ENCODE data around the gene CDK8. TPM values are rescaled to one million over a fixed set of nuclear protein-coding genes. Genes with fewer than 3 reads are reported as not detected.

CDK8 gene
- total RNA-seq, 2 experiments from 2014 or later = 14.6 to 15.0 TPM

DNA sequence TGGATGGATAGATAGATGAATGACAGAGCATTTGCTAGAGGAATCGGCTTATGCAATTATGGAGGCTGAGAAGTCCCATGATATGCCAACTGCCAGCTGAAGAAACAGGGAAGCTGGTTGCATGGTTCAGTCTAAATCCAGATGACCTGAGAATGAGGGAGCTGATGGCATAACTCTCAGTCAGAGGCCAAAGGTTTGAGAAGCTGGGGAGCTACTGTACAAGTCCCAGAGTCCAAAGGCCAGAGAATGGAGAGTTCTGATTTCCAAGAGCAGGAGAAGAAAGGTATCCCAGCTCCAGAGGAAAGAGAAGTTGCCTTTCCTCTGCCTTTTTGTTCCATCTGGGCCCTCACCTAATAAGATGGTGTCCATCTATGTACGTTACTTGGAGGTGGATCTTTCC lies 108.3 kb downstream of the CDK8 start:
- POLR2A ChIA-PET = no interaction called here
- Mint-ChIP-seq H3K4me3 (no peak overlapping the region), H3K4me1 (ENCODE audit: low read depth) (no peaks in the 10 kb centered on the region), H3K9me3 (no peaks in the 10 kb centered on the region), H3K27ac (no peak overlapping the region), H3K36me3 (peaks cover 13% of the 10 kb centered on the region), H3K27me3 (no peaks in the 10 kb centered on the region)
- no peak for DNase-seq
- intact Hi-C loops (cut with micrococcal nuclease) = no loop called here
- CTCF ChIA-PET = no interaction called here

DNA sequence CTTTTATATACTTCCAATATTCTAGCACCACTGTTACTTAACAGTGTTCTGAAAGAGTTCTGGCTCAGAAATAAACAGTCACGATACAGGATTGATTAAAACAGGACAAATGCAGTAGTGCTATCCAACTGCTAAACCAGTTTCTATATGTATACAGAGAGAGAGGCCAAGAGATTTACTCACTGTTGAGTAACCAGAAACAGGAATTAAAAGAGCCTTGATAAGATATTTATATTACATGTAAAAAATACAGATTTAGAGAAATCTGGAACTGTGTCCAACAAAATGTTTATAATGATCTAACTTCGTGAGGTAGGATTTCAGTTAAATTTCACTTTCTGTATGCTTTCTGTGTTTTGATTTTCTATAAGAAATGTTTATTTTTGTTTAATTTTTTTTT lies 116.6 kb downstream of the CDK8 start:
- DNase-seq = no peak
- intact Hi-C loops (cut with micrococcal nuclease) = no loop called here
- no peak overlapping the region for H3K4me3 Mint-ChIP-seq
- ChIA-PET CTCF (no interaction called here), POLR2A (no interaction called here)
- H3K9me3 Mint-ChIP-seq = no peaks in the 10 kb centered on the region
- no peaks in the 10 kb centered on the region for H3K27me3 Mint-ChIP-seq
- peaks cover 3% of the 10 kb centered on the region for H3K4me1 Mint-ChIP-seq (ENCODE audit: low read depth)
- no peaks in the 10 kb centered on the region for H3K36me3 Mint-ChIP-seq
- no peak overlapping the region for H3K27ac Mint-ChIP-seq

DNA sequence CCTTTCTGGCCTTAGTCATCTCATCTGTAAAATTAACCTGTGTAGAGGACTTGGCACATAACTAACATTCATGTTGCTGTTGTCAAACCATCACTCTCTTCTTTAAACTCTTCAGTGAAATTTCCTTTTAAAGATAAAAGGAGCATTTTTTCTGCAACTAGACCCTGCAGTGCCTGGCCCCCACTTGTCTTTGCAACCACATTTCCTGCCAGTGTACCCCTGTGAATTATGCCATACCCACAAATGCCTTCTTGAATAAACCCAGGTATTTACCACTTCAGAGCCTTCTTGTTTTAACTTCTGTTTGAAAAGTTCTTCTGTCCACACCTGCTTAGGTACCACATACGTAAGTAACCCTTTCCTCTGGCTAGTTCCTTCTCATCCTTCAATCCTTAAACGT lies 118.8 kb downstream of the CDK8 start:
- ChIA-PET CTCF (interaction anchor here (1.1 kb wide), 1 partner anchor 70 kb away, joined by 3 read pairs; no protein-coding TSS in a partner anchor), POLR2A (no interaction called here)
- Mint-ChIP-seq H3K4me3 (no peak overlapping the region), H3K36me3 (no peaks in the 10 kb centered on the region), H3K27me3 (no peaks in the 10 kb centered on the region), H3K27ac (no peak overlapping the region), H3K4me1 (ENCODE audit: low read depth) (peaks cover 3% of the 10 kb centered on the region), H3K9me3 (no peaks in the 10 kb centered on the region)
- no peak for DNase-seq
- intact Hi-C loops (cut with micrococcal nuclease) = no loop called here

DNA sequence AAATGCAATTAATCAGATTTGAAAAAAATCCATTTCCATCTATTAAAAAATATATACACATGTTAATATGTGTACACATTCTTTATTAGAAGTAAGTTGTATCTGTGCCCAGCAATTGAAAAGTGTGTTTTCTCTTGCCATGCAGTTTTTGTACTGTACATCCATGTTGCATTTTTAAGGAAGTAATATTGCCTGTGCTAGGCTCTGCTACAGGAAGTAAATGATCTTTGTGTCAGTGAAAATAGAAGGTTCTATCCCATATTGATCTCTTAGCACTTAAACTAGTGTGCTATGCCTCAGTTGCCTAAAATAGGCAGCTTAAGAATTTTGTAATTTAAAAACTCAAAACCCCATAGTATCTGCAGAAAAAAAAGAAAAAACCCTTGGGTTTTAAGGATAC lies 122.5 kb downstream of the CDK8 start:
- POLR2A ChIA-PET = no interaction called here
- H3K4me1 Mint-ChIP-seq (ENCODE audit: low read depth) = peaks cover 5% of the 10 kb centered on the region
- no peak for DNase-seq
- no peak overlapping the region for H3K27ac Mint-ChIP-seq
- H3K27me3 Mint-ChIP-seq = no peaks in the 10 kb centered on the region
- H3K4me3 Mint-ChIP-seq = no peak overlapping the region
- no peaks in the 10 kb centered on the region for H3K36me3 Mint-ChIP-seq
- CTCF ChIA-PET = interaction anchor here (1.1 to 1.2 kb wide), 3 partner anchors 114 to 322 kb away, joined by 3 to 4 read pairs (median 3); no protein-coding TSS in a partner anchor
- no peaks in the 10 kb centered on the region for H3K9me3 Mint-ChIP-seq
- intact Hi-C loops (cut with micrococcal nuclease) = no loop called here

DNA sequence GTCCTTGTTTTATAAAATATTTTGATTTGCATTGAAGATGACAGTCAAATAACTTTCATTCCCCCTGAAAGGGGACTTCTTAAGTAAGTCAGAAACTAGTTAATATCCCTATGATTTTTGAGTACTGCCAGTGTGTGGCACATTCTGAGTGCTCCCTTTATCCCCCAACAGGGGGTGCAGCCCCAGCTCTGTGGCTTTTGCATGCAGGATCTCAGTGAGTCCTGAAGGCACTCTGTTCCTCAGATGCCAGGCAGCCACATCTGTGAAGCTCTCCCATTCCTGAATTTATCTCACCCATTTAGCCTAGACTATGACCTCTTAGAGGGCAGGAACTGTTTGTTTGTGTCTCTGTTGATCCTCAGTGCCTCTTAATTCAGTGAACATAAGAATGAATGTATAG lies 123.1 kb downstream of the CDK8 start:
- POLR2A ChIA-PET = no interaction called here
- Mint-ChIP-seq H3K4me1 (ENCODE audit: low read depth) (peaks cover 5% of the 10 kb centered on the region), H3K27ac (no peak overlapping the region), H3K4me3 (no peak overlapping the region), H3K36me3 (no peaks in the 10 kb centered on the region), H3K27me3 (no peaks in the 10 kb centered on the region), H3K9me3 (no peaks in the 10 kb centered on the region)
- intact Hi-C loops (cut with micrococcal nuclease) = no loop called here
- no peak for DNase-seq
- CTCF ChIA-PET = interaction anchor here (1.1 to 1.2 kb wide), 3 partner anchors 115 to 321 kb away, joined by 3 to 4 read pairs (median 3); no protein-coding TSS in a partner anchor

DNA sequence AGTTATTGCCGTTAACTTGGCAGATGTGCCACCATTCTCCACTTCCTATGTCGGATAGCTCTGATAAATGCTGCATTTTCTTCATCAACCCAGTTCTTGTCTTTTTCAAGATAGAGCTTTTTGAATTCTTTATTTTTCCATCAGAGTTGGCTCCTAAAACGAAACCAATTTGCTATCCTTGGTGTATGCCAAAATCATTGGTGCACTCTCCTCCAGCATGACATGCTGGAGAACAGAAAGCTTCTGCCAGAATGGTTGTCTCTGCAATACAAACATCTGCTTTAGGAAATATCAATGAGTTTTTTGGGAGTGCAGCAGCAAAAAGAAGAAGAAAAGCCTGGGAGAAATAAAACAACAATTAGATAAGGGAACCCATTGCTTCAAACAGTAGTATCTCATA lies 124.2 kb downstream of the CDK8 start:
- ChIA-PET CTCF (no interaction called here), POLR2A (no interaction called here)
- no peak for DNase-seq
- intact Hi-C loops (cut with micrococcal nuclease) = no loop called here
- H3K36me3 Mint-ChIP-seq = no peaks in the 10 kb centered on the region
- H3K4me1 Mint-ChIP-seq (ENCODE audit: low read depth) = peaks cover 3% of the 10 kb centered on the region
- no peak overlapping the region for H3K4me3 Mint-ChIP-seq
- H3K27ac Mint-ChIP-seq = no peak overlapping the region
- H3K27me3 Mint-ChIP-seq = no peaks in the 10 kb centered on the region
- H3K9me3 Mint-ChIP-seq = no peaks in the 10 kb centered on the region

DNA sequence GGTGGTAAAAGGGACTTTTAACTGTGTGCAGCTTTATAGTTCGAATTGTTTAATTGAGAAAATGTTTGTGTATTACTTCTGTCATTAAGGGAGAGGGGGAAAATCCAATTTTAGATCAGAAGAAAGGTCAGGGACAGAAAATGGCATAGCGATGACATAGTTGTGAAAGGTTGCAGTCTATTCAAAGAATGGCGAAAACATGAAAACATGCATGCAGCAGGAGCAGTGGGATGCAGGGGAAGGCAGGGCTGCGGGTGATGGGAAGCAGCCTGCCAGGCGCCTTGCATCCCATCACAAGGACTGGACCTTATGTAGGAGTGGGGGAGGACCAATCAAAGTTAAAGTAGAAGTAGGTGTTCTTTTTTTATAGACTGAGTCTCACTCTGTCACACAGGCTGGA lies 125.9 kb downstream of the CDK8 start:
- H3K27ac Mint-ChIP-seq = no peak overlapping the region
- no peaks in the 10 kb centered on the region for H3K9me3 Mint-ChIP-seq
- CTCF ChIA-PET = no interaction called here
- intact Hi-C loops (cut with micrococcal nuclease) = no loop called here
- POLR2A ChIA-PET = no interaction called here
- H3K4me1 Mint-ChIP-seq (ENCODE audit: low read depth) = peaks cover 3% of the 10 kb centered on the region
- DNase-seq = no peak
- no peak overlapping the region for H3K4me3 Mint-ChIP-seq
- no peaks in the 10 kb centered on the region for H3K36me3 Mint-ChIP-seq
- no peaks in the 10 kb centered on the region for H3K27me3 Mint-ChIP-seq

DNA sequence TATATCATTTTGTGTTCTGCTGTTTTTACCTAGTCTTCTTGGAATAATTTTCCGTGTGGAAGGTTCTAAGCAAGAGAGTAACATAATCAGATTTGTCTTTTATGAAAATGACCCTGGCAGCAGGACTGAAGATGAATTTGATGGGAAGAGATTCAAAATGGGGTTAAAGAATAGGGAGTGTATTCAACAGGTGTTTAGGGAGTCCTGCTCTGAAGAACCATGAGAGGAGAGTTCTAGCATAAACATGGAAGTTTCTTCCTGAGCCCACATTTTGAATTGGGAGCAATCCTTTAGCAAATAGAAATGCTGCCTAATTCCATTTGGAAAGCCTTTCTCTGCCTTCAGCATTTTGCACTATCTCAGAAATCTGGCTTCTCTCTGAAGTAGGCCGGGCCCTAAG lies 127.0 kb downstream of the CDK8 start:
- Mint-ChIP-seq H3K9me3 (no peaks in the 10 kb centered on the region), H3K4me3 (no peak overlapping the region), H3K4me1 (ENCODE audit: low read depth) (peaks cover 3% of the 10 kb centered on the region), H3K27me3 (no peaks in the 10 kb centered on the region), H3K27ac (no peak overlapping the region), H3K36me3 (peaks cover under 1% of the 10 kb centered on the region)
- intact Hi-C loops (cut with micrococcal nuclease) = no loop called here
- no peak for DNase-seq
- CTCF ChIA-PET = no interaction called here
- POLR2A ChIA-PET = no interaction called here

DNA sequence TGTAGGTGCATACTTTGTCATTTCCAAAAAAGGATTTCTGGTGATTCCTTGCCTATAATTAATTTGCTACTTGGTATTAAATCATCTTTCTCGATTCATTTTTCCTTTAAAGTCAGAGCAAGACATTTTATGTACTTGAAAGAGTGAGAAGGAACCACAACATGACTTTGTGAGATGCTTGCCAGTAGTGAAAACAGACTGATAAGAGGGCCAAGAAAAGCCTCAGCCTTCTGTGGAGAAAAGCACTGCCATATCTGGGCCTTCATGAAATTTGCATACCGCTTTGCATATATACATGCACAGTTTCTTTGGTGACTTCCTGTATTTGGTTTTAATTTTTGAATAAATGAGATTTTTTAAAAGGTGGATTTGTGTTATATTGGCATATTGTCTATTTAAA lies 128.4 kb downstream of the CDK8 start:
- Mint-ChIP-seq H3K27me3 (no peaks in the 10 kb centered on the region), H3K9me3 (no peaks in the 10 kb centered on the region), H3K4me3 (no peak overlapping the region), H3K36me3 (peaks cover 10% of the 10 kb centered on the region), H3K27ac (no peak overlapping the region), H3K4me1 (ENCODE audit: low read depth) (peaks cover 3% of the 10 kb centered on the region)
- ChIA-PET CTCF (no interaction called here), POLR2A (no interaction called here)
- DNase-seq = no peak
- intact Hi-C loops (cut with micrococcal nuclease) = no loop called here

DNA sequence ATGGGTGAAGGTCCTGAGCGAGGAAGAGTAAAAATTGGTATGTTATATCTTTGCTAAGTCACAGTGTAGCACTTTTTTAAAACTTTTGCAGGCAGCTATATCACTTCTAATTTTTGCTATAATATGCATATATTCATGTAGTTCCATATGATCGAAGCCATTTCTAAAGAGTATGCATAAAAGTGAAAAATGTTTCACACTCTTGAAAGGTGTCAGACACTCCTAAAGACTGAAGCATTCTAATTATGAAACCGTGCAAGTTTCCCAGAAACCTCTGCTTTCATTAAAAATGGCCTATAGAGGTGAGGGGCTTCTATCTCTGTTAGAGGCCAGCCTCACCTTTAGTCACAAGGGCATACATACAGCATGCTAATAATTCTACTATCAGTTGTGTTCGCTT lies 128.9 kb downstream of the CDK8 start:
- Mint-ChIP-seq H3K4me1 (ENCODE audit: low read depth) (peaks cover 3% of the 10 kb centered on the region), H3K36me3 (peaks cover 10% of the 10 kb centered on the region), H3K27me3 (no peaks in the 10 kb centered on the region), H3K9me3 (no peaks in the 10 kb centered on the region), H3K27ac (no peak overlapping the region), H3K4me3 (no peak overlapping the region)
- ChIA-PET CTCF (no interaction called here), POLR2A (no interaction called here)
- intact Hi-C loops (cut with micrococcal nuclease) = no loop called here
- no peak for DNase-seq

DNA sequence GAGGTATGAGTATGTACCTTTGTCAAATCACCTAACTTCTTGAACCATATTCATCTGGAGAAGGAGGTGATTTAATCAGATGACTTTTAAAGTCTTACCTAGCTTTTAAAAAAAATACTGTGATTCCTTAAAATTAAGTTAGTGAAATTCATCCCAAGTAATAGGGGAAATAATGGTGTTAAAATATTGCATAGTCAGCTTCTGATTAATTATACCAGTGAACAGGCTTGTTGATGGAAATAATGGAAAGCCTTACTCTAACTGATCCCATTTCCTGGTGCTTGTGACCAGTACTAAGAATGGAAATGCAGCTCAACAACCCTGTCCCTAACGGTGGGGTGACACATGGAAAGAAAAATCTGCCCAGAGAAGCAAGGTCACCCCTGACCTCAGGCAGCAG lies 130.7 kb downstream of the CDK8 start:
- intact Hi-C loops (cut with micrococcal nuclease) = no loop called here
- ChIA-PET POLR2A (no interaction called here), CTCF (interaction anchor here (0.7 to 1.3 kb wide), 3 partner anchors 10 to 1209 kb away, joined by 3 read pairs; no protein-coding TSS in a partner anchor)
- Mint-ChIP-seq H3K36me3 (peaks cover 10% of the 10 kb centered on the region), H3K4me3 (no peak overlapping the region), H3K9me3 (no peaks in the 10 kb centered on the region), H3K27ac (no peak overlapping the region), H3K4me1 (ENCODE audit: low read depth) (peaks cover 3% of the 10 kb centered on the region), H3K27me3 (no peaks in the 10 kb centered on the region)
- DNase-seq = no peak

DNA sequence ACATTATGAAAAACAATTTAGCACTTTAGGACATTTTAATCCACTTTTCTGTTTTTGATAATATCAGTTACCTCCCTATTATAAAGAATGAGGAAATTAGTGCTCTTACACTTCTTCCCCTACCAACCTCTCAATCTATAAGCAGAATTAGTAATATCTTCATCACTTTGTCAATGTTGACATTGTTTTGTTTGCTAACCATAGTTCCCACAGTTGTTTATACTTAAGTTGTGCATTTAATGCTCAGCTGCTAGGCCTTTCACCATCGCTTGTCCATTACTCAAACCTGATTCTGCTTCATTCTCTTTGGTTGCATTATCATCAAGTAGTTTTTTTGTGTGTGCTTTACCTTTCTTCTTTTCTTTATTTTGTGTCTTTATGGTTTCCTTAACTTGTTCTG lies 132.1 kb downstream of the CDK8 start:
- intact Hi-C loops (cut with micrococcal nuclease) = no loop called here
- CTCF ChIA-PET = no interaction called here
- H3K4me3 Mint-ChIP-seq = no peak overlapping the region

DNA sequence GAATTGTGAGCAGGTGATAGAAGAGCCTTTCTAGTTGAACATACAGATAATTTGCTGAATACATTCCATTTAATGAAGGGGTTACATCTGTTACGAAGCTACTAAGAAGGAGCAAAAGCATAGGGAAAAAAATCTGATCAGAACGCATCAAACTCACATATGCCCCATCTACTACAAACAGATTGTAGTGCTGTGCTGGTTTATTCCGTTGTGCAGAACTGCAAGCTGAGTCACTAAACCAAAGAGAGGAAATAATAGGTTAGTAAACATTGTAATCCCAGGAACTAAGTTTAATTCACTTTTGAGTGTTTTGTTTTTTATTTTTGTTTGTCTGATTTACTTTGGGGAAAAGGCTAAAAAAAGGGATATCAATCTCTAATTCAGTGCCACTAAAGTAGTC lies 136.3 kb downstream of the CDK8 start:
- Mint-ChIP-seq H3K4me3 (no peak overlapping the region), H3K4me1 (ENCODE audit: low read depth) (no peaks in the 10 kb centered on the region), H3K27ac (no peak overlapping the region), H3K27me3 (no peaks in the 10 kb centered on the region), H3K9me3 (no peaks in the 10 kb centered on the region), H3K36me3 (peaks cover 17% of the 10 kb centered on the region)
- DNase-seq = no peak
- CTCF ChIA-PET = interaction anchor here (0.8 kb wide), 1 partner anchor 205 kb away, joined by 3 read pairs; no protein-coding TSS in a partner anchor
- intact Hi-C loops (cut with micrococcal nuclease) = no loop called here
- POLR2A ChIA-PET = interaction anchor here (1.0 kb wide), 1 partner anchor 20 kb away, joined by 3 read pairs; no protein-coding TSS in a partner anchor

More for the DNA sequence above, 132.1 kb downstream of the CDK8 start:
- Mint-ChIP-seq H3K27ac (no peak overlapping the region), H3K36me3 (peaks cover 15% of the 10 kb centered on the region), H3K27me3 (no peaks in the 10 kb centered on the region), H3K4me1 (ENCODE audit: low read depth) (peaks cover 3% of the 10 kb centered on the region), H3K9me3 (no peaks in the 10 kb centered on the region)
- DNase-seq = no peak
- POLR2A ChIA-PET = no interaction called here

Measured in activated CD4-positive, alpha-beta memory T cell treated with anti-CD3 and anti-CD28 coated beads for 36 hours (primary cell).